Glutamatergic neuron (in vitro differentiated cells): ENCODE data around the gene GREB1. TPM values are rescaled to one million over a fixed set of nuclear protein-coding genes. Genes with fewer than 3 reads are reported as not detected.

ENCODE experiments used
- DNase-seq: peaks from one replicate; pipeline ENCODE4 v3.0.0; 2022
- H3K27ac Mint-ChIP-seq: one replicate; pipeline ENCODE4 v1.8.0; 2020; ENCODE audit warnings: mild to moderate bottlenecking, mixed read lengths, inconsistent platforms; ENCODE audit not compliant: unreplicated experiment
- H3K27me3 Mint-ChIP-seq: one replicate; pipeline ENCODE4 v1.8.0; 2020; ENCODE audit warnings: mild to moderate bottlenecking, moderate library complexity, mixed read lengths, inconsistent platforms; ENCODE audit not compliant: unreplicated experiment
- H3K36me3 Mint-ChIP-seq: one replicate; pipeline ENCODE4 v1.8.0; 2020; ENCODE audit warnings: mild to moderate bottlenecking, mixed read lengths, inconsistent platforms; ENCODE audit not compliant: unreplicated experiment
- H3K4me1 Mint-ChIP-seq: one replicate; pipeline ENCODE4 v1.8.0; 2020; ENCODE audit warnings: mild to moderate bottlenecking, low read depth, mixed read lengths, inconsistent platforms; ENCODE audit not compliant: unreplicated experiment
- H3K4me3 Mint-ChIP-seq: one replicate; pipeline ENCODE4 v1.8.0; 2020; ENCODE audit warnings: mild to moderate bottlenecking, mixed read lengths, inconsistent platforms; ENCODE audit not compliant: unreplicated experiment
- H3K9me3 Mint-ChIP-seq: one replicate; pipeline ENCODE4 v1.8.0; 2020; ENCODE audit warnings: mild to moderate bottlenecking, moderate library complexity, mixed read lengths, inconsistent platforms; ENCODE audit not compliant: unreplicated experiment
- CTCF ChIP-seq: fragments of 200-600 bp; sonication (generic); IDR thresholded peaks from one replicate; pipeline ENCODE4 v1.5.0; 2021; ENCODE audit not compliant: partially characterized antibody, unreplicated experiment
- total RNA-seq: library from RNA; stranded (reverse); fragmentation: NEBNext Ultra II Directional; extraction: Animal tissue kit (Norgen Biotek cat#: 25700); gene quantifications from one replicate; pipeline ENCODE4 v1.2.1, GENCODE V29; 2021; ENCODE audit not compliant: unreplicated experiment

GREB1 gene
- total RNA-seq, 1 donor from 2014 or later = 134 TPM

- Mint-ChIP-seq H3K4me1 (peaks cover 13% of the 10 kb centered on the region), H3K27ac (no peak overlapping the region), H3K4me3 (no peak overlapping the region), H3K36me3 (no peaks in the 10 kb centered on the region), H3K27me3 (peaks cover 13% of the 10 kb centered on the region), H3K9me3 (peaks cover 20% of the 10 kb centered on the region)
- peak; percentile 50 for TF ChIP-seq CTCF
- DNase-seq = no peak
Observed at GRCh38 chr2:11584525-11585056, 50.7 kb downstream of the GREB1 start.

- TF ChIP-seq CTCF = no peak
- Mint-ChIP-seq H3K36me3 (no peaks in the 10 kb centered on the region), H3K27me3 (peaks cover 13% of the 10 kb centered on the region), H3K27ac (no peak overlapping the region), H3K9me3 (peaks cover 20% of the 10 kb centered on the region), H3K4me3 (no peak overlapping the region), H3K4me1 (peaks cover 11% of the 10 kb centered on the region)
- no peak for DNase-seq
Observed at GRCh38 chr2:11585071-11585470, 51.2 kb downstream of the GREB1 start.

- H3K4me1 Mint-ChIP-seq = peaks cover 4% of the 10 kb centered on the region
- H3K9me3 Mint-ChIP-seq = peaks cover 13% of the 10 kb centered on the region
- no peaks in the 10 kb centered on the region for H3K36me3 Mint-ChIP-seq
- no peak overlapping the region for H3K27ac Mint-ChIP-seq
- DNase-seq = no peak
- no peak overlapping the region for H3K4me3 Mint-ChIP-seq
- TF ChIP-seq CTCF = no peak
- H3K27me3 Mint-ChIP-seq = peaks cover 9% of the 10 kb centered on the region
Observed at GRCh38 chr2:11588228-11589110, 54.6 kb downstream of the GREB1 start.

GRCh38 chr2:11589316-11589940, 55.6 kb downstream of the GREB1 start:
- Mint-ChIP-seq H3K4me1 (no peaks in the 10 kb centered on the region), H3K27me3 (peaks cover 7% of the 10 kb centered on the region), H3K36me3 (no peaks in the 10 kb centered on the region), H3K4me3 (no peak overlapping the region), H3K9me3 (peaks cover 9% of the 10 kb centered on the region), H3K27ac (no peak overlapping the region)
- no peak for TF ChIP-seq CTCF
- no peak for DNase-seq

GRCh38 chr2:11590193-11590592, 56.3 kb downstream of the GREB1 start:
- no peak overlapping the region for H3K27ac Mint-ChIP-seq
- no peak for TF ChIP-seq CTCF
- no peak overlapping the region for H3K4me3 Mint-ChIP-seq

More at GRCh38 chr2:11590193-11590592, 56.3 kb downstream of the GREB1 start:
- H3K4me1 Mint-ChIP-seq = no peaks in the 10 kb centered on the region
- no peak for DNase-seq
- H3K9me3 Mint-ChIP-seq = peaks cover 9% of the 10 kb centered on the region
- peaks cover 2% of the 10 kb centered on the region for H3K27me3 Mint-ChIP-seq
- no peaks in the 10 kb centered on the region for H3K36me3 Mint-ChIP-seq
